GM12874 (cell line): ENCODE measurements around the gene MORF4L1.

Experiments used
- TF ChIP-seq, protein P1 (sequence below): IDR thresholded peaks from 2 replicates; pipeline ENCODE4 v1.5.1; 2011; ENCODE audit warnings: low read depth, mild to moderate bottlenecking, control low read depth, low read length, moderate library complexity; ENCODE audit not compliant: insufficient read depth

The MORF4L1 gene

DNA sequence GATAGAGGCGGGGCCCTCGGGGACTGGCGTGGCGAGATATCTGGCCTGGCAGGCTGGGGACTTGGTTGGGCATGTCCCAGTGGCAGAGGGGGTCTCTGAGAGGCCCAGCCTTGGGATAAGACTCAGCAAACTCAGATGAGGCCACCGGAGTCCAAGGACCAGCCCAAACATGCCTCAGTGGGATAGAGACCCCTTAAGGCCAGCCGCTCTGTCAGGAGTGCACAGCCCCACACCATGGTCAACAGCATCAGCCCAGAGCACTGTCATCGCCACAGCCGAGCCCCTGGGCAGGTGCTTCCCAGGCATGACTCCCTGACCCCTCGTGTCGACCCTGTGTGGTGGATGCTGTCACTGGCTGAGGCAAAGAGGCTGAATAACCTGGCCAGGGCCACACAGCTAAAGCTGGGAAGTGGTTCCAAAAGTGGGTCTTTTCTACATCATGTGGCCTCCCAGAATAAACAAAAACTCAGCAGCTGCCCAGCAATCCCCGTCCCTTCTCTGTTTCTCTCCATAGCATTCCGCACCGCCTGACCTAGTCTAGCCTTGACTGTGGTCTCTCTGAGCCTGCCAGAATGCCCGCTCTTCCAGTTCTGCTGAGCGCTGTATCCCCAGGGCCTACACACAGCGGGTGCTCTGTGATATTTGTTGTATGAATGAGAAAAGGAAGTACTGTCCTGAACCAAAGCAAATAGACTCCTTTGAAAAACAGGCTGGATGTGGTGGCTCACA is 57.0 kb downstream of the MORF4L1 start:
- TF ChIP-seq, protein P1, sequence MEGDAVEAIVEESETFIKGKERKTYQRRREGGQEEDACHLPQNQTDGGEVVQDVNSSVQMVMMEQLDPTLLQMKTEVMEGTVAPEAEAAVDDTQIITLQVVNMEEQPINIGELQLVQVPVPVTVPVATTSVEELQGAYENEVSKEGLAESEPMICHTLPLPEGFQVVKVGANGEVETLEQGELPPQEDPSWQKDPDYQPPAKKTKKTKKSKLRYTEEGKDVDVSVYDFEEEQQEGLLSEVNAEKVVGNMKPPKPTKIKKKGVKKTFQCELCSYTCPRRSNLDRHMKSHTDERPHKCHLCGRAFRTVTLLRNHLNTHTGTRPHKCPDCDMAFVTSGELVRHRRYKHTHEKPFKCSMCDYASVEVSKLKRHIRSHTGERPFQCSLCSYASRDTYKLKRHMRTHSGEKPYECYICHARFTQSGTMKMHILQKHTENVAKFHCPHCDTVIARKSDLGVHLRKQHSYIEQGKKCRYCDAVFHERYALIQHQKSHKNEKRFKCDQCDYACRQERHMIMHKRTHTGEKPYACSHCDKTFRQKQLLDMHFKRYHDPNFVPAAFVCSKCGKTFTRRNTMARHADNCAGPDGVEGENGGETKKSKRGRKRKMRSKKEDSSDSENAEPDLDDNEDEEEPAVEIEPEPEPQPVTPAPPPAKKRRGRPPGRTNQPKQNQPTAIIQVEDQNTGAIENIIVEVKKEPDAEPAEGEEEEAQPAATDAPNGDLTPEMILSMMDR, result no peak

DNA sequence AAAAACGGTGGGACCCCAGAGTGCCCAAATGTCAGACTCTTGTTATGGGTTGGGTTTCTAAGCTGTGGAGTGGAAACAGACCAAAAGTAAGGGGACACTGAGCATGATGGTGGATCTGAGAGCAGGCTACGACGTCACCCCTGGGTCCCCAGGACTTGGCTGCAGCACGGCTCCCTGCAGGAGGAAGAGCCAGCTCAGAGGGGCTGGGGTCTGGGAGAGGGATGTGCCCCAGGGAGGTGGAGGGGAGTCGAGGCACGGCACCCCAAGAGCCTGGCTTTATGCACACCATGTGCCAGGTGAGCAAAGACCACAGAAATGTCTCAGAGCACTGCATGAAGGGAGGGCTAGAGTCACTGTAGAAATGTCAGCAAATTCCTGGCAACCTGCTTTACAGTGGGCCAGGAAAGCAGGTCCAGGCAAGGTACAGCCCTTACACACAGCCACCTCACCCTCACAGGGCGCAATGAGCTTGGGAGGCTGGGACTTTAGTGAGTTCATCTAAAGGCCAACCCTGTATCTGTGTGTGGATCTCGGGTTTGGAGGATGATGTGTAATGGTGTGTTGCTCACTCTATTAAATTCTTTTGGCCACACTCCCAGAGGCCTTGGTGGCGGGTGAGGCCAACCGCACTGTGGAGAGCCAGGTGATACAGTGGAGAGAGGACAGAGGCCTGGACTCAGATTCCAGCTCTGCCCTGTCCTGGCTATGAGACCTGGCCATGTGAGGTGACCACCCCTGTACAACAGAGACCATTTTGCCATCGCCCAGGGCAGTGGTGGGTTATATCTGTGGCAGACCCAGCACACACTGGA is 58.1 kb downstream of the MORF4L1 start:
- TF ChIP-seq, protein P1, result no peak

DNA sequence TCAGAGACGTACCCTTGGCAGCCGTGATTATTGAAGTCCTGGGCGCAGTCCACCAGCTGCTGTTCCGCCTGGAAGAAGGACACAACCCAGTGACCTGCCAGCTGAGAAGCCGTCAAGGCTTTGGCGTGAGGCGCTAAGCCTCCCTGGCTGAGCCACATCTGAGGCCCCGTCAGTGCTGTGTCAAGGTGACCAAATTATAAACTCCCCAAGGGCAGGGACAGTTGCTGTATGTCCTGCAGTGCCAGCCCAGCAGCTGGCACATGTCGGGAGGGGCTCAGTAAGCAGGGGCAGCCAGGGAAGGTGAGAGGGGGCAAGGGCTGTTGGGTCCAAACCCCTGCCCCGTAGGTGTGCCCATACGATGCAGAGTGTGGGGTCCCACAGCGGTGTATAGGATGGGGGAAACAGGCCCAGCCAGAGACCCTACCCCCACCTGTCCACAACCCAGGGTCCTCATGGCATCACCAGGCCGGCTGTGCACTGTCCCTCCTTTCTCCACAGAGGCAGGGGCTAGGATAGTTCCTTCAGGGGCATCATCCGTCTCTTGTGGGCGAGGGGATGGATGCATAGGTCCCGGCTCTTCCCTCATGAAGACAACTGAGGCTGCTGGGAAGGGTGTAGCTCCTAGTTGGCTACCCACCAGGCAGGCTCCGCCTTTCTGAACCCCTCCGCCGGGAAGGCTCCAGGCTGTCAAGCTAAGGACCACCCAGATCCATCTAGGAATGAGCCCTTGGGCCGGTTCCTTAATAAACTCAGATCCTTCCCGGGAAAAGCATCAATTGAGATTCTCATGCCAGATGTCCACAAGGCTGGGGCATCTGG is 59.0 kb downstream of the MORF4L1 start:
- TF ChIP-seq, protein P1, result no peak

DNA sequence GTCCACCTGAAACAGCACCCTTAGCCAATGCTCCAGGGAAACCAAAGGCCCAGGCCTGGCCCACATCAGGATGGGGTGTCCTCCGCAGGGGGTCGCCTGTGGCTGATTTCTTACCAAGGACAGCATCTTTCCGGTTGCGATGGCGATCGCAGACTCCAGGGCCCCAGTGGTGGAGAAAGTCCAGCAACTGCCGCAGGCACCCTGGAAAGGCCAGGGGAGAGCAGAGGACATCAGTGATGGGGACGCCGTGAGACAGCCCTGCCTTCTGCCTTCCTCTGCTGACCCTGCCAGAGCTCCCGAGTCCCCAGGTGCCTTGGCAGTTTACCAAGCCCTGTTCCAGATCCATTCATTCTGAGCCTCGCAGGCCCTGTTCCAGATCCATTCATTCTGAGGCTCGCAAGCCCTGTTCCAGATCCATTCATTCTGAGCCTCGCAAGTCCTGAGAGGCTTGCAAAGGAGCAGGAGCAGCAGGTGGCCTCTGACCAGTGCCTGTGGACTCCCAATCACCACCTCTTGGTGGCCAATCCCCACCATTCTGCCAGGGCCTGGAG is 59.6 kb downstream of the MORF4L1 start:
- TF ChIP-seq, protein P1, result no peak

DNA sequence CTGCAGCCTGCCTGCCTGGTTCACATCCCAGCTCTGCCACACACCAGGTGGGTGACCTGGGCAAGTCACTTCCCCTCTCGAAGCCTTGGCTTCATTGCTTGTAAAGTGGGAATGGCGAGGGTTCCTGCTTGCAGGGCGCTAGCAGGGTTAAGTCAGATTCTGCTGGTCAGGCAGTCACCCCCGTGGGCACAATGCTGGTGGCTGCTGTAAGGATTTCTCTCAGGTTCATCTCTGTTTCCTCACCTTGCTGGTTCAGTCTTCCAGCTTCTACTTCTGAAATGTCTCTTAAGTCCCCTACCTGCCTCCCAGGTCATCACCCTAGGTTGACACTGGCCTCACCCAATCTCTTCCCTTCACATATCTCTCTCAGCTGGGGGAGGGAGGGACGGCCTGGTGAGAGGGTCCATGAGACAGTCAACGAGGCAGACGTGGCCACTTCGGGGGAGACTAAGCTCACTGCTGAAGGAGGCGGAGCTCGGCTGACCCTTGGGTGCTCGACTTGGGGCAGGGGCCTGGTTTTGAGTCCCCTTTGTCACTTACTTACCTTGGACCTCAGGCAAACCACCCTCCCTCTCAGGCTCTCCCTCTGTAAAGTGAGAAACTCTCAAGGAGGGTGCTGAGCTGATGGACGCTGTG is 60.6 kb downstream of the MORF4L1 start:
- TF ChIP-seq, protein P1, result no peak

DNA sequence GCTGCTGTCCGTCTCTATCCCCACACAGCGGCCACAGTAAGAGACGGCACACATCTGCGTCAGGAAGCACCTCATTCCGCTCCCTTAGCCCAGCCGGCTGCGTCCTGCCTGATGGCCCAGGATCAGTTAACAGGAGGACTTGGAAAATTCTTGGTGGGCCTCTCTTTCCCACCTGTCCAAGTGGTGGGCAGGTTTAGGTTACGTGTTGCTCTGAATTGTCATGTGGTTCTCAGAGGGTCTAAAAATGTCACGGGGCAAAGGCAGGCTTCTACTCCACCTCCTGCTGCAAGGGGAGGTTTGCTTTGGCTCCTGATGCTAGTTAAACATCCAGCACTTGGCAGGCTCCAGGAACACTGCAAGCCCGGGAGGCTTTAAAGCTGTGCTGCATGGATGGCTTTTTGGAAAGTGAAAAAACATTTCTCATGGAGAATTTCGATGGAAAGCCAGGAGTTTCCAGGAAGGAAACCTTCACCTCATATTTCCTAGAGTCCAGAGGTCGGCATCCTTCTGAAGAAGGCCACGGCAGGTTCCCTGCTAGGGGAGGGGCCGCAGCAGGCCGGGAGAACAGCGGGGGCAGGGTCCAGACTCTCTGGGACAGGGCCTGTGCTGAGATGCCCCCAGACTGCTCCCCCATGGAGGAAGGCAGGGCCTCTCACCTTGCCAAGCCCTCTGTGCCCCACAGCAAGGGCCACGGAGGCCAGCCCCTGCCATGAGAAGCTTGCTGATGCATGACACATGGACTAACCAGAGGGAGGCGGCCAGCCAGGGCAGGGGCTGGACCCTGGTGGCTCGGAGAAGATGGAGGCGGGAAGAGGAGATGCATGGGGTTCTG is 61.3 kb downstream of the MORF4L1 start:
- TF ChIP-seq, protein P1, result no peak
